ENCODE results near the gene SHFL. TPM values are rescaled to one million over a fixed set of nuclear protein-coding genes. Genes with fewer than 3 reads are reported as not detected.

The SHFL gene
- polyA plus RNA-seq, 1 donor: 9.8 TPM

- DNase-seq (ENCODE audit: low read depth): no peak
Observed at GRCh38 chr19:10087296-10088061, 1.4 kb downstream of the SHFL start.

- DNase-seq (ENCODE audit: low read depth): no peak
Observed at GRCh38 chr19:10088949-10089554, 2.9 kb downstream of the SHFL start.

GRCh38 chr19:10089801-10090375, 3.8 kb downstream of the SHFL start:
- no peak for DNase-seq (ENCODE audit: low read depth)

GRCh38 chr19:10091370-10091687, 5.2 kb downstream of the SHFL start:
- no peak for DNase-seq (ENCODE audit: low read depth)

GRCh38 chr19:10091895-10092641, 6.0 kb downstream of the SHFL start:
- DNase-seq (ENCODE audit: low read depth): no peak

- DNase-seq (ENCODE audit: low read depth): no peak
Observed at GRCh38 chr19:10092648-10093294, 6.7 kb downstream of the SHFL start.

- DNase-seq (ENCODE audit: low read depth): no peak
Observed at GRCh38 chr19:10093295-10094186, 7.4 kb downstream of the SHFL start.

- no peak for DNase-seq (ENCODE audit: low read depth)
Observed at GRCh38 chr19:10095622-10095947, 9.5 kb downstream of the SHFL start.

- DNase-seq (ENCODE audit: low read depth): peak; percentile 86
Observed at GRCh38 chr19:10095948-10096614, 10.0 kb downstream of the SHFL start.

GRCh38 chr19:10096615-10096963, 10.5 kb downstream of the SHFL start:
- DNase-seq (ENCODE audit: low read depth): no peak

- no peak for DNase-seq (ENCODE audit: low read depth)
Observed at GRCh38 chr19:10100163-10100785, 14.2 kb downstream of the SHFL start.

- DNase-seq (ENCODE audit: low read depth): no peak
Observed at GRCh38 chr19:10102787-10103236, 16.7 kb downstream of the SHFL start.

- no peak for DNase-seq (ENCODE audit: low read depth)
Observed at GRCh38 chr19:10104130-10104513, 18.0 kb downstream of the SHFL start.

- no peak for DNase-seq (ENCODE audit: low read depth)
Observed at GRCh38 chr19:10104665-10105508, 18.8 kb downstream of the SHFL start.

- peak; percentile 51 for DNase-seq (ENCODE audit: low read depth)
Observed at GRCh38 chr19:10105509-10106099, 19.5 kb downstream of the SHFL start.

- peak; percentile 93 for DNase-seq (ENCODE audit: low read depth)
Observed at GRCh38 chr19:10106100-10106936, 20.2 kb downstream of the SHFL start, which contains the start of gene PPAN. PPAN (plus strand) TSS chr19:10106362; CDS start chr19:10106395, 33 bp downstream.

- no peak for DNase-seq (ENCODE audit: low read depth)
Observed at GRCh38 chr19:10107254-10107653, 21.1 kb downstream of the SHFL start.

Data from forelimb muscle (tissue), 1 donor.